K562 (cell line): ENCODE data around the gene ATXN1. TPM values are rescaled to one million over a fixed set of nuclear protein-coding genes. Genes with fewer than 3 reads are reported as not detected.

Experiments
- ATAC-seq: fragments of 200-7000 bp; cut with Tn5 transposase; 3 replicates; pipeline ENCODE4 v1.9.1; 2020; ENCODE audit warnings: moderate library complexity
- BruUV-seq: library from RNA; stranded (reverse); fragments of 400-500 nt; replicated peaks from 2 replicates; lab custom pipeline; 2021; lab: Mats Ljungman, UMichigan
- CTCF ChIA-PET: fragments of 300-600 bp; formaldehyde crosslinking; extraction: SDS; loops from one replicate; lab custom pipeline; 2021; ENCODE audit warnings: low intra/inter-chr PET ratio; lab: Yijun Ruan, JAX
- POLR2A ChIA-PET: fragments of 300-600, 350-650 bp; sonication (Branson Sonifier 250); formaldehyde crosslinking; extraction: SDS; loops from one replicate; lab custom pipeline; 2021; ENCODE audit warnings: antibody characterized with exemption, inconsistent platforms; lab: Yijun Ruan, JAX
- DNase-seq, 4 experiments: peaks; one replicate each; pipeline versions ENCODE4 v3.0.0 to v3.0.0-alpha.2; 2011 to 2018; ENCODE audit warnings: low spot score in 3 of 4, mixed read lengths in 3 of 4; ENCODE audit errors: extremely low read depth in 1 of 4
- FAIRE-seq: peaks from 2 replicates; lab custom pipeline; 2011; peaks lifted over from hg19 to GRCh38; lab: Jason Lieb, UNC
- H2AFZ ChIP-seq: 2 replicates; pipeline ENCODE4 v1.6.0; 2011; ENCODE audit warnings: low read depth, low read length, control low read depth, inconsistent platforms
- H3K27ac ChIP-seq: fragments of 200-600 bp; 3 replicates; pipeline ENCODE4 v1.8.0; 2011; ENCODE audit warnings: low read depth, mild to moderate bottlenecking, control low read depth, inconsistent platforms, low read length, moderate library complexity, mixed read lengths; ENCODE audit errors: extremely low read depth
- H3K27me3 ChIP-seq, 2 experiments: fragments of 300-600 bp in 1 of 2; 2 replicates in 1 of 2; 3 replicates in 1 of 2; pipeline versions ENCODE4 v1.6.0 to v1.8.0; 2011; ENCODE audit warnings: inconsistent platforms in 2 of 2, low read length in 2 of 2, mild to moderate bottlenecking in 1 of 2, mixed read lengths in 1 of 2, moderate library complexity in 1 of 2; ENCODE audit not compliant: control insufficient read depth in 2 of 2, insufficient read depth in 2 of 2
- H3K36me3 ChIP-seq: fragments of 300-600 bp; 3 replicates; pipeline ENCODE4 v1.8.0; 2011; ENCODE audit warnings: mild to moderate bottlenecking, low read length, inconsistent platforms; ENCODE audit not compliant: control insufficient read depth, insufficient read depth
- H3K4me1 ChIP-seq, 2 experiments: fragments of 200-600 bp in 1 of 2; replicated peaks in 1 of 2; 2 replicates in 1 of 2; 3 replicates in 1 of 2; pipeline versions ENCODE4 v1.5.1 to v1.8.0; 2011; ENCODE audit warnings: inconsistent platforms in 2 of 2, low read length in 2 of 2, mild to moderate bottlenecking in 1 of 2, mixed read lengths in 1 of 2, moderate library complexity in 1 of 2; ENCODE audit not compliant: control insufficient read depth in 2 of 2, insufficient read depth in 2 of 2
- H3K4me2 ChIP-seq: 2 replicates; pipeline ENCODE4 v1.6.1; 2011; ENCODE audit warnings: low read length, control low read depth, inconsistent platforms, mixed read lengths; ENCODE audit not compliant: insufficient read depth
- H3K4me3 ChIP-seq: fragments of 200-600 bp; sonication (generic), shearing (Covaris generic); 2 replicates; pipeline ENCODE4 v1.5.1; 2016; ENCODE audit warnings: control low read depth, inconsistent platforms
- H3K79me2 ChIP-seq: fragments of 200-600 bp; 3 replicates; pipeline ENCODE4 v1.8.0; 2011; ENCODE audit warnings: low read length, inconsistent platforms; ENCODE audit not compliant: control insufficient read depth, insufficient read depth
- H3K9ac ChIP-seq, 2 experiments: 2 replicates each; pipeline versions ENCODE4 v1.6.0 to v1.6.1; 2011; ENCODE audit warnings: low read depth in 2 of 2, low read length in 2 of 2, control low read depth in 1 of 2, inconsistent platforms in 1 of 2, mild to moderate bottlenecking in 1 of 2, mixed read lengths in 1 of 2; ENCODE audit not compliant: insufficient read depth in 1 of 2
- H3K9me1 ChIP-seq: one replicate; pipeline ENCODE4 v1.6.0; 2011; ENCODE audit warnings: inconsistent platforms, mild to moderate bottlenecking, low read length, moderate library complexity; ENCODE audit not compliant: control insufficient read depth, insufficient read depth
- H3K9me3 ChIP-seq: replicated peaks from 2 replicates; pipeline ENCODE4 v1.5.1; 2011; ENCODE audit warnings: low read depth, low read length, inconsistent platforms; ENCODE audit not compliant: control insufficient read depth, insufficient read depth
- H4K20me1 ChIP-seq: replicated peaks from 2 replicates; pipeline ENCODE4 v1.6.1; 2011; ENCODE audit warnings: low read length, inconsistent platforms, mixed read lengths; ENCODE audit not compliant: control insufficient read depth, insufficient read depth
- BRD4 ChIP-seq: fragments of 200-600 bp; sonication (generic); IDR thresholded peaks from 2 replicates; pipeline ENCODE4 v1.6.1; 2017; ENCODE audit warnings: inconsistent platforms
- CAMTA2 ChIP-seq: fragments of 250-450 bp; sonication (Bioruptor Pico); conservative IDR thresholded peaks from 2 replicates; pipeline ENCODE4 v1.5.1; 2022
- CEBPB ChIP-seq: fragments of 450-650 bp; IDR thresholded peaks from 2 replicates; pipeline ENCODE4 v1.6.1; 2016; ENCODE audit warnings: missing genetic modification characterization, missing compliant biosample characterization
- DPF2 ChIP-seq: fragments of 450-650 bp; IDR thresholded peaks from 2 replicates; pipeline ENCODE4 v1.6.1; 2016
- ELF4 ChIP-seq: fragments of 450-650 bp; formaldehyde crosslinking; IDR thresholded peaks from 2 replicates; pipeline ENCODE4 v1.4.0; 2022; ENCODE audit warnings: missing genetic modification characterization
- MYNN ChIP-seq, 2 experiments: sonication (generic); formaldehyde crosslinking in 1 of 2; IDR thresholded peaks; 2 replicates each; pipeline versions ENCODE4 v1.5.0 to v1.6.1; 2016 to 2020; ENCODE audit warnings: antibody characterized with exemption in 1 of 2, missing genetic modification reagents in 1 of 2
- NFE2 ChIP-seq: IDR thresholded peaks from 2 replicates; pipeline ENCODE4 v1.6.1; 2014; ENCODE audit warnings: antibody characterized with exemption, low read depth
- RFX5 ChIP-seq: IDR thresholded peaks from 2 replicates; pipeline ENCODE4 v1.6.1; 2011; ENCODE audit warnings: low read depth, mild to moderate bottlenecking, improper control_type of control experiment, low read length
- SRF ChIP-seq, 2 experiments: fragments of 250-450, 450-650 bp in 1 of 2; sonication (Bioruptor Pico) in 1 of 2; sonication (generic) in 1 of 2; formaldehyde crosslinking; IDR thresholded peaks; 2 replicates each; pipeline versions ENCODE4 v1.5.0 to v1.5.1; 2020 to 2022; ENCODE audit warnings: mild to moderate bottlenecking in 1 of 2, missing genetic modification reagents in 1 of 2
- U2AF1 ChIP-seq: fragments of 200-400 bp; formaldehyde crosslinking; optimal IDR thresholded peaks from 2 replicates; pipeline ENCODE3; 2017; ENCODE audit warnings: mild to moderate bottlenecking, low read depth, low read length, moderate library complexity
- ZNF143 ChIP-seq: sonication (generic); formaldehyde crosslinking; IDR thresholded peaks from 2 replicates; pipeline ENCODE4 v1.9.0; 2022; ENCODE audit warnings: mild to moderate bottlenecking, missing genetic modification reagents
- WGBS: fragments of 100-300 bp; shearing (Covaris generic); methylation state at CpG from one replicate; pipeline ENCODE4 v1.1.6; 2016; ENCODE audit warnings: low coverage, mixed read lengths; ENCODE audit not compliant: insufficient coverage; ENCODE audit errors: missing lambda C conversion rate; 5-methylcytosine and 5-hydroxymethylcytosine counted together
- in situ Hi-C: fragments of 300-500 bp; cut with MboI; formaldehyde crosslinking; loops from 4 replicates; pipeline ENCODE4 v1.15.0; 2018; ENCODE audit warnings: inconsistent platforms, mixed read lengths
- intact Hi-C: fragments of 100-400 bp; cut with micrococcal nuclease; formaldehyde crosslinking; loops from 2 replicates; pipeline ENCODE4 v1.14.2; 2022
- polyA plus RNA-seq, 8 experiments: library from polyadenylated mRNA; depleted of rRNA in 4 of 8; stranded (reverse) in 5 of 8; unstranded in 3 of 8; fragments of >200 nt; fragmentation: Nextera tagmentation in 2 of 8; fragmentation: Illumina TruSeq in 1 of 8; extraction: Ambion mirVana in 2 of 8; extraction: Trizol in 1 of 8; gene quantifications; 2 replicates each; pipeline versions ENCODE4 v1.2.1 to v1.2.3, GENCODE V29; 2011 to 2014; ENCODE audit warnings: inconsistent platforms in 1 of 8, missing spikeins in 1 of 8
- total RNA-seq, 7 experiments: library from RNA; depleted of rRNA in 6 of 7; stranded (reverse); fragments of >200 nt in 6 of 7; fragmentation: Illumina TruSeq in 2 of 7; extraction: Trizol in 2 of 7; gene quantifications; 2 replicates each; pipeline versions ENCODE4 v1.2.1 to v1.2.3, GENCODE V29; 2011 to 2021; ENCODE audit warnings: low replicate concordance in 1 of 7
- TF ChIP-seq, protein P1 (sequence below): fragments of 450-650 bp; formaldehyde crosslinking; IDR thresholded peaks from 2 replicates; pipeline ENCODE4 v1.4.0; 2022; ENCODE audit warnings: missing genetic modification characterization
- TF ChIP-seq, protein P2 (sequence below): sonication (generic); formaldehyde crosslinking; IDR thresholded peaks from 2 replicates; pipeline ENCODE4 v1.8.0; 2022; ENCODE audit warnings: mild to moderate bottlenecking, missing genetic modification reagents
- TF ChIP-seq, protein P3 (sequence below): fragments of 250-450 bp; sonication (Bioruptor Pico); IDR thresholded peaks from 2 replicates; pipeline ENCODE4 v1.4.0; 2020
- TF ChIP-seq, protein P4 (sequence below): fragments of 450-650 bp; IDR thresholded peaks from 2 replicates; pipeline ENCODE4 v1.6.1; 2016; ENCODE audit warnings: missing biosample characterization, missing genetic modification characterization
- TF ChIP-seq, protein P5 (sequence below): fragments of 450-650 bp; formaldehyde crosslinking; IDR thresholded peaks from 2 replicates; pipeline ENCODE4 v1.4.0; 2020; ENCODE audit warnings: mild to moderate bottlenecking, moderate library complexity

The ATXN1 gene
- total and polyA plus RNA-seq, 9 of the 15 experiments (the other 6 are each of a cell fraction or from before 2014, with no cell fraction given) = under 0.01 to 1.2 (median 0.58) TPM

DNA sequence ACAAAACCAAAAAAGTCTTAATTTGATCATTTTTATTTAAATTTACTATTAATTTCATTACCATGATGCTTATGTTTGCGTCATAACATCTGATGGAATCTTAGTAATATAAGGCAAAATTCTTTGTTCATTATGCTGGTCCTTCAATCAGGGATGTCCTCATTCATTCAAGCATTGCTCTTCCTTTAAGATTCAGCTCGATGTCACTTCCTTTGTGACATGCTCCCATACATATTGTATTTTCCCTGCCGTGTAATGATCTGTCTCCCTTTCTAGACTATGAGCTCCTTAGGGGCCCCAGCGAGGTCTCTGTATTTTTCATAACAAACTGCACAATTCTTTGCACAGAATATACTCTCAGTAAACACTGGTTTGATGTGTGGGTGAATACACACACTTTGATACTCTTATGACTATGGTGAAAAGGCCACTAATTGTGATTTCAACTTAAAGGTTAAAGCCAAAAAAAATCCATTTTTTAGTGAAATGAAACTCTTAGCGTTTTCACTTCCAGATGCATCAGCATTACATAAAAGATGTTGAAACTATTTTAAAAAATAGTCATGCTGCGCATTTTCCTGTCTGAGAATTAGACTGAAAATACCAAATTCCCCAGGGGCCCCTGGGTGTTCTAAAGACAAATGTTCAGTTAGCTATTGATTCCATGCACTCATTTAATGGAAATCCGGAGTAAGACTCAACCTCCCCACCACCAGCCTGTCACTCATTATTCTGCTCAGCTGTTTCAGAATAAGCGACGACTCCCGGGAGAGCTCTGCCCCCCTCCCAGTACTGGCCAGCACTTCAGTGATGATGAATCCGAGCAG lies 169.7 kb downstream of the ATXN1 start (continued):
- TF ChIP-seq, protein P1, sequence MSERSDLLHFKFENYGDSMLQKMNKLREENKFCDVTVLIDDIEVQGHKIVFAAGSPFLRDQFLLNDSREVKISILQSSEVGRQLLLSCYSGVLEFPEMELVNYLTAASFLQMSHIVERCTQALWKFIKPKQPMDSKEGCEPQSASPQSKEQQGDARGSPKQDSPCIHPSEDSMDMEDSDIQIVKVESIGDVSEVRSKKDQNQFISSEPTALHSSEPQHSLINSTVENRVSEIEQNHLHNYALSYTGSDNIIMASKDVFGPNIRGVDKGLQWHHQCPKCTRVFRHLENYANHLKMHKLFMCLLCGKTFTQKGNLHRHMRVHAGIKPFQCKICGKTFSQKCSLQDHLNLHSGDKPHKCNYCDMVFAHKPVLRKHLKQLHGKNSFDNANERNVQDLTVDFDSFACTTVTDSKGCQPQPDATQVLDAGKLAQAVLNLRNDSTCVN = no peak
- TF ChIP-seq, protein P2, sequence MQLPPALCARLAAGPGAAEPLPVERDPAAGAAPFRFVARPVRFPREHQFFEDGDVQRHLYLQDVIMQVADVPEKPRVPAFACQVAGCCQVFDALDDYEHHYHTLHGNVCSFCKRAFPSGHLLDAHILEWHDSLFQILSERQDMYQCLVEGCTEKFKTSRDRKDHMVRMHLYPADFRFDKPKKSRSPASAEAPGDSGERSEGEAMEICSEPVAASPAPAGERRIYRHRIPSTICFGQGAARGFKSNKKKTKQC (CRISPR knock-in tag) = no peak
- no peak for TF ChIP-seq DPF2
- TF ChIP-seq BRD4 = no peak
- no peak for TF ChIP-seq ELF4 (CRISPR knock-in tag)
- TF ChIP-seq MYNN (IDR thresholded peaks at IDR 0.05) = no peak
- no peak for TF ChIP-seq MYNN (CRISPR knock-in tag; IDR thresholded peaks at IDR 0.05)

DNA sequence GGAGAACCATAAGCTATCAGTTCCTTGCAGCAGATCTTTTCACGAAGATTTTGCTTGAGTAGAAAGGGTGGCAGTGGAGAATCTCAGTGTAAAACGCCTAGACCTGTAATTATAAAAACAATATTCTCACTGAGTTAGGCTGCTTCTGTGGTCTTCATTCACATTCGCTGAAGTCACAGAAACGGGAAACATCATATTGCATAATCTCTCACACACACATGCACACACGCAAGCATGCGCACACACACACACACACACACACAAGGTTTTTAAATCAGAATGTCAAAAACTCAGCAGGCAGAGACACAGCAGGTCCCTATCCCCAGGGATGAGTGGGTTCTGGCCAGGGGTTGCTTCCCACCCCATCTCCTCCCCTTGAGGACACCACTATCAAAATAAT lies 175.5 kb downstream of the ATXN1 start:
- H4K20me1 ChIP-seq = no peaks in the 10 kb centered on the region
- DNase-seq (no peak), ATAC-seq (no peak), FAIRE-seq (no peak)
- peaks cover 4% of the 10 kb centered on the region in 2 experiments; a peak in 1 of 5 replicates for H3K27me3 ChIP-seq
- no peak overlapping the region for H3K4me2 ChIP-seq
- H3K36me3 ChIP-seq = no peaks in the 10 kb centered on the region
- no TSS peak for BruUV-seq
- H3K79me2 ChIP-seq = no peaks in the 10 kb centered on the region
- intact Hi-C loops (no loop called here), in situ Hi-C loops (no loop called here)
- no peak overlapping the region for H3K9ac ChIP-seq
- WGBS = 10% methylated on average over 5 of the region's 6 CpGs
- no peak overlapping the region for H2AFZ ChIP-seq
- no peaks in the 10 kb centered on the region for H3K9me3 ChIP-seq
- H3K4me3 ChIP-seq = no peak overlapping the region
- POLR2A ChIA-PET = no interaction called here
- H3K4me1 ChIP-seq = no peaks in the 10 kb centered on the region
- H3K27ac ChIP-seq = no peak overlapping the region
- CTCF ChIA-PET = no interaction called here
- no peaks in the 10 kb centered on the region for H3K9me1 ChIP-seq
- TF ChIP-seq SRF (CRISPR knock-in tag; IDR thresholded peaks at IDR 0.05) (no peak), ZNF143 (no peak), BRD4 (no peak), CEBPB (tag) (peak; percentile 34; the same call in 1 of the 2 replicates), NFE2 (no peak), CAMTA2 (no peak), RFX5 (no peak), U2AF1 (no peak)
- TF ChIP-seq, protein P3, sequence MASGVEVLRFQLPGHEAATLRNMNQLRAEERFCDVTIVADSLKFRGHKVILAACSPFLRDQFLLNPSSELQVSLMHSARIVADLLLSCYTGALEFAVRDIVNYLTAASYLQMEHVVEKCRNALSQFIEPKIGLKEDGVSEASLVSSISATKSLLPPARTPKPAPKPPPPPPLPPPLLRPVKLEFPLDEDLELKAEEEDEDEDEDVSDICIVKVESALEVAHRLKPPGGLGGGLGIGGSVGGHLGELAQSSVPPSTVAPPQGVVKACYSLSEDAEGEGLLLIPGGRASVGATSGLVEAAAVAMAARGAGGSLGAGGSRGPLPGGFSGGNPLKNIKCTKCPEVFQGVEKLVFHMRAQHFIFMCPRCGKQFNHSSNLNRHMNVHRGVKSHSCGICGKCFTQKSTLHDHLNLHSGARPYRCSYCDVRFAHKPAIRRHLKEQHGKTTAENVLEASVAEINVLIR (CRISPR knock-in tag) = no peak
- TF ChIP-seq, protein P4, sequence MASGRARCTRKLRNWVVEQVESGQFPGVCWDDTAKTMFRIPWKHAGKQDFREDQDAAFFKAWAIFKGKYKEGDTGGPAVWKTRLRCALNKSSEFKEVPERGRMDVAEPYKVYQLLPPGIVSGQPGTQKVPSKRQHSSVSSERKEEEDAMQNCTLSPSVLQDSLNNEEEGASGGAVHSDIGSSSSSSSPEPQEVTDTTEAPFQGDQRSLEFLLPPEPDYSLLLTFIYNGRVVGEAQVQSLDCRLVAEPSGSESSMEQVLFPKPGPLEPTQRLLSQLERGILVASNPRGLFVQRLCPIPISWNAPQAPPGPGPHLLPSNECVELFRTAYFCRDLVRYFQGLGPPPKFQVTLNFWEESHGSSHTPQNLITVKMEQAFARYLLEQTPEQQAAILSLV (tag) = no peak
- TF ChIP-seq, protein P5, sequence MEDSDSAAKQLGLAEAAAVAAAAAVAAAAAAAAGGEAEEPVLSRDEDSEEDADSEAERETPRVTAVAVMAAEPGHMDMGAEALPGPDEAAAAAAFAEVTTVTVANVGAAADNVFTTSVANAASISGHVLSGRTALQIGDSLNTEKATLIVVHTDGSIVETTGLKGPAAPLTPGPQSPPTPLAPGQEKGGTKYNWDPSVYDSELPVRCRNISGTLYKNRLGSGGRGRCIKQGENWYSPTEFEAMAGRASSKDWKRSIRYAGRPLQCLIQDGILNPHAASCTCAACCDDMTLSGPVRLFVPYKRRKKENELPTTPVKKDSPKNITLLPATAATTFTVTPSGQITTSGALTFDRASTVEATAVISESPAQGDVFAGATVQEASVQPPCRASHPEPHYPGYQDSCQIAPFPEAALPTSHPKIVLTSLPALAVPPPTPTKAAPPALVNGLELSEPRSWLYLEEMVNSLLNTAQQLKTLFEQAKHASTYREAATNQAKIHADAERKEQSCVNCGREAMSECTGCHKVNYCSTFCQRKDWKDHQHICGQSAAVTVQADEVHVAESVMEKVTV (CRISPR knock-in tag) = no peak
